ENCODE data around the gene BLMH. TPM values are rescaled to one million over a fixed set of nuclear protein-coding genes. Genes with fewer than 3 reads are reported as not detected.

The BLMH gene
- total and polyA plus RNA-seq, 2 experiments from 2014 or later, result 21.3 to 28.2 TPM

GRCh38 chr17:30210366-30210765 lies 81.4 kb downstream of the BLMH start:
- no peak overlapping the region for H3K27ac ChIP-seq
- TF ChIP-seq CTCF (IDR thresholded peaks at IDR 0.05; ENCODE audit: poor library complexity) (no peak), EZH2phosphoT487 (IDR thresholded peaks at IDR 0.05; ENCODE audit: low read depth, severe bottlenecking, unreplicated experiment) (no peak), EZH2 (IDR thresholded peaks at IDR 0.05; ENCODE audit: borderline replicate concordance) (no peak)
- 94% methylated on average over 11 of the region's 11 CpGs for WGBS (ENCODE audit: low lambda C conversion rate, missing lambda C conversion rate)
- no peak overlapping the region for H3K4me2 ChIP-seq
- no peak overlapping the region for H3K4me3 ChIP-seq
- H4K20me1 ChIP-seq (ENCODE audit: insufficient read depth, poor library complexity, severe bottlenecking), result no peaks in the 10 kb centered on the region
- no peak for DNase-seq (ENCODE audit: low spot score)
- H3K27me3 ChIP-seq, result no peaks in the 10 kb centered on the region
- no peaks in the 10 kb centered on the region for H3K79me2 ChIP-seq
- H3K4me1 ChIP-seq (ENCODE audit: insufficient read depth), result no peaks in the 10 kb centered on the region
- H3K36me3 ChIP-seq (replicated peaks; ENCODE audit: insufficient read depth, low read depth), result no peaks in the 10 kb centered on the region
- H3K9me2 ChIP-seq (replicated peaks; ENCODE audit: insufficient read depth), result no peaks in the 10 kb centered on the region
- no peaks in the 10 kb centered on the region for H3K9me3 ChIP-seq (ENCODE audit: low read depth)
- no peak overlapping the region for H2AFZ ChIP-seq

DNA sequence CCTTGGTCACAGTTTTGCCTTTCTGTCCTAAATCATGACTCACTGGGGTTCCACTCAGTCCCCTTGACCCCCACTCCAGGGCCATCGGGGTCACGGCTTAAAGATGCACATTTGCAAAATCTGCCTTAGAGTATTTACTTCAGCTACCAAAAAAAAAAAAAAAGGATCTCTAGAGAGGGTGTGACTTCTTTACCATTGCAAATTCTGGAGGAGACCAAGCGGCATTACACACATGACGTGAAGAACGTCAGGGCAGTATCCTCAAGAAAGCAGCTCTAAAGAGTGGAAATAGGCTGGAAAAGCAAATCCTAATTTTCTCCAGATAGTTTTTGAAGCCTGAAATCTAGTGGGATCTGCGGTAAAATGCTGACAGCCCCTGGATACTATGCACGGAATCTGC lies 81.8 kb downstream of the BLMH start:
- Histone ChIP-seq H3K27ac (no peak overlapping the region), H2AFZ (no peak overlapping the region), H4K20me1 (ENCODE audit: insufficient read depth, poor library complexity, severe bottlenecking) (no peaks in the 10 kb centered on the region), H3K9me2 (replicated peaks; ENCODE audit: insufficient read depth) (no peaks in the 10 kb centered on the region), H3K4me1 (ENCODE audit: insufficient read depth) (no peaks in the 10 kb centered on the region), H3K4me3 (no peak overlapping the region), H3K4me2 (no peak overlapping the region), H3K27me3 (no peaks in the 10 kb centered on the region), H3K36me3 (replicated peaks; ENCODE audit: insufficient read depth, low read depth) (no peaks in the 10 kb centered on the region), H3K79me2 (no peaks in the 10 kb centered on the region), H3K9me3 (ENCODE audit: low read depth) (no peaks in the 10 kb centered on the region)
- 91% methylated on average over 7 of the region's 7 CpGs for WGBS (ENCODE audit: low lambda C conversion rate, missing lambda C conversion rate)
- no peak for TF ChIP-seq EZH2 (IDR thresholded peaks at IDR 0.05; ENCODE audit: borderline replicate concordance)
- TF ChIP-seq EZH2phosphoT487 (IDR thresholded peaks at IDR 0.05; ENCODE audit: low read depth, severe bottlenecking, unreplicated experiment), result no peak
- TF ChIP-seq CTCF (IDR thresholded peaks at IDR 0.05; ENCODE audit: poor library complexity), result no peak
- no peak for DNase-seq (ENCODE audit: low spot score)

DNA sequence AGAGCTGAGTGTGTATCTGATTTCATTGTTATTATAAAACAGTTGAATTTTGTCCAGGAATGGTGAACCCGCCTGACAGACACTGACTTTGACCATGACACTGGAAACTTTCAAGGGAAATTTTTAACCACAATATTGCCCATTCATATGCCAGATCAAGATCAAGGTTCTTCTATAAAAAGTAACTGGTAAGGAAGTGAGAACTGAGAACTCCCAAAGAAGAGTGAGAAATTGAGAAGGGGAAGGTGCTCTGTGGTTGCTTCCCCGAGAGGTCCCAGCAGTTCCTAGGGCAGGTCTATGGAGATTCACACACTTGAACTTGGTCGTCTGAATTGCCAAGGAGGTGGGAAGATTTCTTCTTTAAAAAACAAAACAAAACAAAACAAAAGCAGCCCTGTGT lies 83.5 kb downstream of the BLMH start:
- Histone ChIP-seq H3K27ac (no peak overlapping the region), H4K20me1 (ENCODE audit: insufficient read depth, poor library complexity, severe bottlenecking) (no peaks in the 10 kb centered on the region), H3K4me2 (no peak overlapping the region), H3K9me2 (replicated peaks; ENCODE audit: insufficient read depth) (no peaks in the 10 kb centered on the region), H3K27me3 (no peaks in the 10 kb centered on the region), H3K79me2 (no peaks in the 10 kb centered on the region), H3K4me3 (no peak overlapping the region), H3K9me3 (ENCODE audit: low read depth) (no peaks in the 10 kb centered on the region), H2AFZ (no peak overlapping the region), H3K36me3 (replicated peaks; ENCODE audit: insufficient read depth, low read depth) (no peaks in the 10 kb centered on the region), H3K4me1 (ENCODE audit: insufficient read depth) (no peaks in the 10 kb centered on the region)
- WGBS (ENCODE audit: low lambda C conversion rate, missing lambda C conversion rate), result 82% methylated on average over 3 of the region's 3 CpGs
- DNase-seq (ENCODE audit: low spot score), result no peak
- TF ChIP-seq CTCF (IDR thresholded peaks at IDR 0.05; ENCODE audit: poor library complexity) (no peak), EZH2 (IDR thresholded peaks at IDR 0.05; ENCODE audit: borderline replicate concordance) (no peak), EZH2phosphoT487 (IDR thresholded peaks at IDR 0.05; ENCODE audit: low read depth, severe bottlenecking, unreplicated experiment) (no peak)

- Histone ChIP-seq H4K20me1 (ENCODE audit: insufficient read depth, poor library complexity, severe bottlenecking) (no peaks in the 10 kb centered on the region), H3K4me3 (no peak overlapping the region), H3K27ac (no peak overlapping the region), H3K9me2 (replicated peaks; ENCODE audit: insufficient read depth) (no peaks in the 10 kb centered on the region), H2AFZ (no peak overlapping the region), H3K79me2 (no peaks in the 10 kb centered on the region), H3K4me1 (ENCODE audit: insufficient read depth) (no peaks in the 10 kb centered on the region), H3K36me3 (replicated peaks; ENCODE audit: insufficient read depth, low read depth) (no peaks in the 10 kb centered on the region), H3K9me3 (ENCODE audit: low read depth) (no peaks in the 10 kb centered on the region), H3K4me2 (no peak overlapping the region), H3K27me3 (no peaks in the 10 kb centered on the region)
- WGBS (ENCODE audit: low lambda C conversion rate, missing lambda C conversion rate), result 87% methylated on average over 9 of the region's 9 CpGs
- TF ChIP-seq EZH2phosphoT487 (IDR thresholded peaks at IDR 0.05; ENCODE audit: low read depth, severe bottlenecking, unreplicated experiment), result no peak
- no peak for DNase-seq (ENCODE audit: low spot score)
Observed at GRCh38 chr17:30207655-30208054, 84.1 kb downstream of the BLMH start.

Data from hepatocyte (in vitro differentiated cells).